ENCODE results near the gene PTPN13. TPM values are rescaled to one million over a fixed set of nuclear protein-coding genes. Genes with fewer than 3 reads are reported as not detected.

PTPN13 gene
- total and polyA plus RNA-seq, 12 donors: 0.70 to 5.5 (median 2.7) TPM

DNA sequence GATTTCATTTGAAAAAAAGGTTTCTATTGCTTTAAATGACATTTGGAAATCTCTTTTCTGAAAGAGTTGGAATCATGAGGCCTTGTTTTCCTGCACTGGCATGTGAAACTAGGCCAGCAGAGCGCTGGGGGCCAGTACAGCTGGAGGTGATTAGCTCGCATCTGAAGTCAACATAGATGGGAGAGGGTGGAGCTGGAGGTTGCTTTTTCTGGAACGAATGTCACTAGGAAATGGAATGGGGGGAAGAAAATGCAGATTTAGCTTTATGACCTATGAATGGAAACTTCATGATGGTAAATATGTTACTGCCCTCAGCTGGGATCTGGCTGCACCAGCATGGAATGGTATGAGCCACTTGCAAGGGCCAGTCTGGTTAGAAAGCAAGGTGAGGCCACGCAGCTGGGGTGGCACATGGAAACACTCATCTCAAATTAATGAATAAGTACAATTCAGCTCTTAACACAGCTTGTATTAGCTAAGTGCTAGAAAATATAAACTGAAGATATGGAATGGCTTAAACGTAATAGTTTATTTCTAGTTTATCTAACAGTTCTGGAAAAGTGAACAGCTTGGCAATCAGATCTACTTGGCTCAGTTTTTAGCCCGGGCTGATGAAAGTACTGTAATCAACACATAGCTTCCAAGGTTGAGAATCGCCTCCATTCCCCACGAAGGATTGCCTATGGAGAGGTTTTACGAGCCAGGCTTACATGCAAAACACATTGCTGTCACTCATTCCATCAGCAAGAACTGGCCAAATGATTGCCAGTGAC, 222.6 kb downstream of the PTPN13 start:
- TF ChIP-seq, protein P1, sequence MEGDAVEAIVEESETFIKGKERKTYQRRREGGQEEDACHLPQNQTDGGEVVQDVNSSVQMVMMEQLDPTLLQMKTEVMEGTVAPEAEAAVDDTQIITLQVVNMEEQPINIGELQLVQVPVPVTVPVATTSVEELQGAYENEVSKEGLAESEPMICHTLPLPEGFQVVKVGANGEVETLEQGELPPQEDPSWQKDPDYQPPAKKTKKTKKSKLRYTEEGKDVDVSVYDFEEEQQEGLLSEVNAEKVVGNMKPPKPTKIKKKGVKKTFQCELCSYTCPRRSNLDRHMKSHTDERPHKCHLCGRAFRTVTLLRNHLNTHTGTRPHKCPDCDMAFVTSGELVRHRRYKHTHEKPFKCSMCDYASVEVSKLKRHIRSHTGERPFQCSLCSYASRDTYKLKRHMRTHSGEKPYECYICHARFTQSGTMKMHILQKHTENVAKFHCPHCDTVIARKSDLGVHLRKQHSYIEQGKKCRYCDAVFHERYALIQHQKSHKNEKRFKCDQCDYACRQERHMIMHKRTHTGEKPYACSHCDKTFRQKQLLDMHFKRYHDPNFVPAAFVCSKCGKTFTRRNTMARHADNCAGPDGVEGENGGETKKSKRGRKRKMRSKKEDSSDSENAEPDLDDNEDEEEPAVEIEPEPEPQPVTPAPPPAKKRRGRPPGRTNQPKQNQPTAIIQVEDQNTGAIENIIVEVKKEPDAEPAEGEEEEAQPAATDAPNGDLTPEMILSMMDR (IDR thresholded peaks at IDR 0.05): no peak
- peak overlapping the region in 7 of 10 donors; percentile 10 to 63 (median 36) for H3K27ac ChIP-seq
- no peaks in the 10 kb centered on the region for H3K27me3 ChIP-seq
- peaks cover 0 to 18% (median 5%) of the 10 kb centered on the region in 11 donors for H3K9me3 ChIP-seq
- ATAC-seq (peak in 7 of 8 donors; percentile 67 to 94 (median 83)), DNase-seq (peak; percentile 13 to 29)
- no peak overlapping the region for H3K4me3 ChIP-seq
- WGBS, 2 donors: 60 to 63% methylated on average over 9 of the region's 9 CpGs
- H3K4me1 ChIP-seq: peaks cover 0 to 12% (median 0%) of the 10 kb centered on the region in 9 donors
- intact Hi-C loops (cut with DNase I): loop anchor here in 1 of 10 donors (10.0 kb wide), 1 partner anchor 78 kb away; the partner anchor contains the start of gene C4orf36
- H3K36me3 ChIP-seq: peaks cover 0 to 24% (median 8%) of the 10 kb centered on the region in 9 donors

DNA sequence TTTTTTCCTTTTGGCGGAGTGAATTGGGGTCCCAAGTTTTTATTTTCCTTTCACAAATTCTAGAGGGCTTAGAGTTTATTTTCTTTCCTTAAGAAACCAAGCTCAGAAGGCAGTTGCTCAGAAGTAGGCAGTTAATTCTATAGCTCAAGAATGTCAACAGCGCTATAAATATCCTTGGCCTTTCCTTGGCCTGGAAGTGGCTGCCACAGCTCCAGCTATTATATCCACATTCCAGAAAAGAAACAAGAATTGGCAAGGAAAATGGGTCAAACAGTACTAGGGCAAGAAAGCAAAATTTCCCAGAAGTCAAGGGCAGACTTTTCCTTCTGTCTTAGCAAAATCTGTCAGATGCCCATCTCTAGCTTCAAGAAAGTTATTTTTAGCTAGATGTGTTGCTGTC, 224.1 kb downstream of the PTPN13 start:
- ATAC-seq (no peak), DNase-seq (no peak)
- Histone ChIP-seq H3K4me1 (peaks cover 0 to 12% (median 0%) of the 10 kb centered on the region in 9 donors), H3K27ac (no peak overlapping the region), H3K36me3 (peaks cover 0 to 24% (median 7%) of the 10 kb centered on the region in 9 donors), H3K27me3 (no peaks in the 10 kb centered on the region), H3K9me3 (peaks cover 0 to 18% (median 5%) of the 10 kb centered on the region in 11 donors), H3K4me3 (no peak overlapping the region)
- WGBS, 2 donors: 92 to 95% methylated on average over 2 of the region's 2 CpGs
- TF ChIP-seq, protein P1 (IDR thresholded peaks at IDR 0.05): no peak
- intact Hi-C loops (cut with DNase I): loop anchor here in 1 of 10 donors (10.0 kb wide), 1 partner anchor 77 kb away; the partner anchor contains the start of gene C4orf36

DNA sequence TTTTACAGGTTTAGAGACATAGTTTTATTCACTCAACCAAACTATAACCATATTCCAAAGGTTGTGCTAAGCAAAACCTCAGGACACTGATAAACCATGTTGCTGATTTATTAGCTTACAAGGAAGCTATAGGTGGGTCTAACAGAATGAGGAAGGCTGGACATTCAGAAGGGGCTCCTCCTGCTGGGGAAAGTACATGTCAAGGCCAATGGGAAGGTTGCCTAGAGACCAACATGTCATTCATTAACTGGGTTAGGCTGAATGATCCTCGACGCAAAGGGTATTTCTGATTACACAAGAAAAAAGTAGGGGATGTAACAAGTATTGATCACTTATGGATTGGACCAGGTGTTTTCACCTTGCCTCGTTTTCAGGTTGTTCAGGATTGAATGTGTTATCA, 224.7 kb downstream of the PTPN13 start:
- TF ChIP-seq, protein P1 (IDR thresholded peaks at IDR 0.05): no peak
- no peak overlapping the region for H3K4me3 ChIP-seq

DNA sequence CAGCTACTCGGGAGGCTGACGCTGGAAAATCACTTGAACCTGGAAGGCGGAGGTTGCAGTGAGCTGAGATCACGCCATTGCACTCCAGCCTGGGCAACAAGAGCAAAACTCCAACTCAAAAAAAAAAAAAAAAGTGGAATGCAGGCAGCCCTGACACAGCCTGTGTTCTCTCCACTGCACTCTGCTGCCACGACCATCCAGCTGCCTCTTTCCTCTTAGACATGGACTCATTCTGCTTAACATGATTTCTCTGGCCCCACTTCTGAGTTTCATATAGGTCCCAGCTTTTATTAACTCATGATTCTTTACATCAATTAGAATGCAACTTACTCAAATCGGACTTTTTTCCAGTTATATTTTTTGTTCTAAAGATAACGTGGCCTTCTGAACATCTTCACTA, 225.4 kb downstream of the PTPN13 start:
- no peak for ATAC-seq

More for the DNA sequence above, 224.7 kb downstream of the PTPN13 start:
- Histone ChIP-seq H3K9me3 (peaks cover 0 to 18% (median 5%) of the 10 kb centered on the region in 11 donors), H3K27ac (no peak overlapping the region), H3K27me3 (no peaks in the 10 kb centered on the region), H3K36me3 (peaks cover 0 to 18% (median 7%) of the 10 kb centered on the region in 9 donors), H3K4me1 (peaks cover 0 to 12% (median 0%) of the 10 kb centered on the region in 9 donors)
- DNase-seq: no peak
- ATAC-seq: no peak
- WGBS, 2 donors: 90 to 96% methylated on average over 3 of the region's 3 CpGs
- intact Hi-C loops (cut with DNase I): loop anchor here in 1 of 10 donors (10.0 kb wide), 1 partner anchor 76 kb away; the partner anchor contains the start of gene C4orf36

More for the DNA sequence above, 225.4 kb downstream of the PTPN13 start:
- Histone ChIP-seq H3K4me3 (no peak overlapping the region), H3K36me3 (peaks cover 0 to 15% (median 3%) of the 10 kb centered on the region in 9 donors), H3K27me3 (no peaks in the 10 kb centered on the region), H3K9me3 (peaks cover 0 to 18% (median 5%) of the 10 kb centered on the region in 11 donors), H3K4me1 (peaks cover 0 to 12% (median 0%) of the 10 kb centered on the region in 9 donors), H3K27ac (no peak overlapping the region)
- TF ChIP-seq, protein P1 (IDR thresholded peaks at IDR 0.05): no peak
- intact Hi-C loops (cut with DNase I): loop anchor here in 1 of 10 donors (10.0 kb wide), 1 partner anchor 75 kb away; the partner anchor contains the start of gene C4orf36
- no peak for DNase-seq
- WGBS, 2 donors: 87 to 91% methylated on average over 7 of the region's 7 CpGs

All from heart right ventricle (tissue), 16 donors.